ENCODE results near the gene CEP131. TPM values are rescaled to one million over a fixed set of nuclear protein-coding genes. Genes with fewer than 3 reads are reported as not detected.

CEP131 gene
- total and polyA plus RNA-seq, 2 of the 8 experiments (the other 6 are each of a cell fraction or from before 2014, with no cell fraction given) = 5.9 to 23.2 TPM

GRCh38 chr17:81187586-81188490, 34.9 kb downstream of the CEP131 start:
- Histone ChIP-seq H3K79me1 (ENCODE audit: low read depth, low read length) (no peaks in the 10 kb centered on the region), H3K36me3 (ENCODE audit: control insufficient read depth in 2 of 4, insufficient read depth in 4 of 4, low read length in 3 of 4) (peaks cover 0 to 7% (median 0%) of the 10 kb centered on the region in 4 experiments; a peak in 3 of 8 replicates), H4K20me1 (replicated peaks in 1 of 2; ENCODE audit: control insufficient read depth in 1 of 2, insufficient read depth in 2 of 2, low read length in 2 of 2) (peaks cover 0 to 5% of the 10 kb centered on the region in 2 experiments), H3K23me2 (ENCODE audit: low read depth, low read length) (no peaks in the 10 kb centered on the region), H3K14ac (ENCODE audit: insufficient read length) (no peak overlapping the region), H2BK20ac (ENCODE audit: low read length) (no peak overlapping the region), H2AFZ (ENCODE audit: low read length) (no peak overlapping the region), H3K4me2 (ENCODE audit: insufficient read depth in 1 of 2, low read depth in 2 of 2, low read length in 2 of 2) (no peak overlapping the region), H3K4ac (replicated peaks; ENCODE audit: insufficient read length, low read depth, low read length) (no peak overlapping the region), H2BK5ac (ENCODE audit: low read depth, low read length) (no peak overlapping the region), H2AK5ac (ENCODE audit: low read depth, low read length) (no peak overlapping the region), H3K27me3 (replicated peaks in 1 of 4; ENCODE audit: control insufficient read depth in 3 of 4, extremely low read depth in 1 of 4, insufficient read depth in 3 of 4, low read length in 3 of 4) (no peaks in the 10 kb centered on the region), H3K79me2 (ENCODE audit: control insufficient read depth in 1 of 2, insufficient read depth in 2 of 2, low read length in 2 of 2) (no peaks in the 10 kb centered on the region), H3K56ac (replicated peaks; ENCODE audit: insufficient read length, low read depth, low read length) (no peak overlapping the region), H2BK12ac (ENCODE audit: low read depth, low read length) (no peak overlapping the region), H3K18ac (ENCODE audit: extremely low read depth, low read length) (no peak overlapping the region), H3K23ac (ENCODE audit: insufficient read length) (no peak overlapping the region), H4K8ac (ENCODE audit: extremely low read depth, insufficient read depth, low read length) (peak overlapping the region; percentile 79), H4K91ac (replicated peaks; ENCODE audit: insufficient read length, low read length) (no peak overlapping the region), H3K4me1 (replicated peaks in 1 of 4; ENCODE audit: control insufficient read depth in 3 of 4, insufficient read depth in 4 of 4, low read length in 3 of 4) (peaks cover 0 to 5% (median under 1%) of the 10 kb centered on the region in 4 experiments; a peak in 2 of 7 replicates), H3K9ac (replicated peaks in 1 of 4; ENCODE audit: extremely low read depth in 1 of 4, low read depth in 3 of 4, low read length in 3 of 4) (no peak overlapping the region; a peak in 1 of 7 replicates), H4K5ac (ENCODE audit: insufficient read length, low read depth, low read length) (no peak overlapping the region), H2BK120ac (replicated peaks; ENCODE audit: low read depth, low read length) (no peak overlapping the region), H3K27ac (ENCODE audit: low read depth, low read length) (no peak overlapping the region), H3K4me3 (ENCODE audit: extremely low read depth in 1 of 4, insufficient read depth in 2 of 4, low read depth in 3 of 4, low read length in 4 of 4) (no peak overlapping the region), H3K9me3 (ENCODE audit: insufficient read depth in 2 of 2, low read depth in 1 of 2, low read length in 1 of 2) (no peaks in the 10 kb centered on the region; a peak in 1 of 4 replicates), H2BK15ac (ENCODE audit: low read length) (no peak overlapping the region)
- no peak for TF ChIP-seq USF2 (IDR thresholded peaks at IDR 0.05; ENCODE audit: low read length)
- TF ChIP-seq ATF3 (IDR thresholded peaks at IDR 0.05; ENCODE audit: insufficient read depth, low read depth, low read length) = no peak
- TF ChIP-seq FOSL1 (IDR thresholded peaks at IDR 0.05; ENCODE audit: insufficient read depth, low read depth, low read length) = no peak
- no peak for TF ChIP-seq ASH2L (IDR thresholded peaks at IDR 0.05; ENCODE audit: low read length)
- no peak for TF ChIP-seq NRF1 (IDR thresholded peaks at IDR 0.05; ENCODE audit: low read depth, low read length)
- no peak for FAIRE-seq
- 91% methylated on average over 23 of the region's 26 CpGs; no CpG with 5 or more reads in 1 of the 2 experiments for WGBS, 2 experiments (ENCODE audit: extremely low coverage in 1 of 2, insufficient coverage in 1 of 2, insufficient read length in 1 of 2, insufficient replicate concordance in 2 of 2, low coverage in 1 of 2, low lambda C conversion rate in 2 of 2, missing lambda C conversion rate in 1 of 2)
- DNase-seq (ENCODE audit: low read depth in 1 of 2, low spot score in 2 of 2) = no peak
- ChIA-PET POLR2A (ENCODE audit: partially characterized antibody) (interaction anchor here (1.0 kb wide), 1 partner anchor 183 kb away, joined by 4 read pairs; no protein-coding TSS in a partner anchor), CTCF (ENCODE audit: partially characterized antibody) (interaction anchor here (0.7 to 3.2 kb wide), 9 partner anchors 10 to 59 kb away, joined by 3 to 23 read pairs (median 4); no protein-coding TSS in a partner anchor)

Data from H1 (cell line).